HEK293 (cell line): ENCODE measurements around the gene CAPN8.

ENCODE experiments used
- BCL11A ChIP-seq: fragments of 450-650 bp; formaldehyde crosslinking; IDR thresholded peaks from 2 replicates; pipeline ENCODE4 v1.5.1; 2016; ENCODE audit warnings: low read depth, missing biosample characterization, missing genetic modification characterization
- ELK4 ChIP-seq: IDR thresholded peaks from 2 replicates; pipeline ENCODE4 v1.6.1; 2011; ENCODE audit warnings: mild to moderate bottlenecking, low read depth, low read length, borderline replicate concordance
- GLIS1 ChIP-seq: fragments of 450-650 bp; formaldehyde crosslinking; IDR thresholded peaks from 2 replicates; pipeline ENCODE4 v1.5.1; 2016; ENCODE audit warnings: missing biosample characterization, missing genetic modification characterization
- KLF1 ChIP-seq: fragments of 450-650 bp; formaldehyde crosslinking; IDR thresholded peaks from 2 replicates; pipeline ENCODE4 v1.5.1; 2016; ENCODE audit warnings: missing biosample characterization, missing genetic modification characterization
- KLF17 ChIP-seq: fragments of 450-650 bp; formaldehyde crosslinking; IDR thresholded peaks from 2 replicates; pipeline ENCODE4 v1.5.1; 2016; ENCODE audit warnings: missing biosample characterization, missing genetic modification characterization
- OSR2 ChIP-seq: fragments of 450-650 bp; formaldehyde crosslinking; IDR thresholded peaks from 2 replicates; pipeline ENCODE4 v1.5.1; 2016; ENCODE audit warnings: missing biosample characterization, missing genetic modification characterization
- PBX3 ChIP-seq: sonication (generic); formaldehyde crosslinking; IDR thresholded peaks from 2 replicates; pipeline ENCODE4 v1.8.1; 2022; ENCODE audit warnings: mild to moderate bottlenecking, moderate library complexity, missing genetic modification reagents
- PRDM1 ChIP-seq: fragments of 450-650 bp; formaldehyde crosslinking; IDR thresholded peaks from 2 replicates; pipeline ENCODE4; 2016; ENCODE audit warnings: missing biosample characterization, missing genetic modification characterization
- PRDM10 ChIP-seq: fragments of 450-650 bp; formaldehyde crosslinking; IDR thresholded peaks from 2 replicates; pipeline ENCODE4 v1.5.1; 2016; ENCODE audit warnings: missing biosample characterization, missing genetic modification characterization
- TCF7L2 ChIP-seq: IDR thresholded peaks from 2 replicates; pipeline ENCODE4 v1.6.1; 2011; ENCODE audit warnings: low read depth, mild to moderate bottlenecking, inconsistent platforms, low read length, moderate library complexity, borderline replicate concordance
- TRIM28 ChIP-seq: IDR thresholded peaks from 2 replicates; pipeline ENCODE4 v1.6.1; 2011; ENCODE audit warnings: low read length, control low read depth, borderline replicate concordance
- TSHZ1 ChIP-seq: fragments of 450-650 bp; formaldehyde crosslinking; IDR thresholded peaks from 2 replicates; pipeline ENCODE4 v1.5.1; 2016; ENCODE audit warnings: missing biosample characterization, missing genetic modification characterization, borderline replicate concordance
- ZBTB20 ChIP-seq: fragments of 450-650 bp; formaldehyde crosslinking; IDR thresholded peaks from 2 replicates; pipeline ENCODE4 v1.5.1; 2016; ENCODE audit warnings: missing biosample characterization, missing genetic modification characterization
- ZBTB21 ChIP-seq: fragments of 450-650 bp; formaldehyde crosslinking; IDR thresholded peaks from 2 replicates; pipeline ENCODE4 v1.5.1; 2017; ENCODE audit warnings: missing biosample characterization, missing genetic modification characterization
- ZEB2 ChIP-seq: fragments of 450-650 bp; formaldehyde crosslinking; IDR thresholded peaks from 2 replicates; pipeline ENCODE4 v1.5.1; 2016; ENCODE audit warnings: missing biosample characterization, missing genetic modification characterization
- ZFP69B ChIP-seq: fragments of 450-650 bp; formaldehyde crosslinking; IDR thresholded peaks from 2 replicates; pipeline ENCODE4 v1.5.1; 2016; ENCODE audit warnings: missing biosample characterization, missing genetic modification characterization
- ZNF146 ChIP-seq: fragments of 450-650 bp; formaldehyde crosslinking; IDR thresholded peaks from 2 replicates; pipeline ENCODE4 v1.5.1; 2016; ENCODE audit warnings: missing biosample characterization, missing genetic modification characterization
- ZNF18 ChIP-seq: fragments of 450-650 bp; formaldehyde crosslinking; IDR thresholded peaks from 2 replicates; pipeline ENCODE4 v1.5.1; 2016; ENCODE audit warnings: missing biosample characterization, missing genetic modification characterization
- ZNF221 ChIP-seq: fragments of 450-650 bp; formaldehyde crosslinking; IDR thresholded peaks from 2 replicates; pipeline ENCODE4 v1.5.1; 2017; ENCODE audit warnings: missing biosample characterization, missing genetic modification characterization, borderline replicate concordance
- ZNF239 ChIP-seq: fragments of 450-650 bp; formaldehyde crosslinking; IDR thresholded peaks from 2 replicates; pipeline ENCODE4 v1.5.1; 2016; ENCODE audit warnings: missing biosample characterization, missing genetic modification characterization
- ZNF324 ChIP-seq: fragments of 450-650 bp; formaldehyde crosslinking; IDR thresholded peaks from 2 replicates; pipeline ENCODE4 v1.5.1; 2016; ENCODE audit warnings: missing biosample characterization, missing genetic modification characterization
- ZNF558 ChIP-seq: fragments of 450-650 bp; formaldehyde crosslinking; IDR thresholded peaks from 2 replicates; pipeline ENCODE4 v1.5.1; 2016; ENCODE audit warnings: missing biosample characterization, missing genetic modification characterization
- ZNF600 ChIP-seq: fragments of 450-650 bp; formaldehyde crosslinking; IDR thresholded peaks from 2 replicates; pipeline ENCODE4 v1.5.1; 2016; ENCODE audit warnings: missing biosample characterization, missing genetic modification characterization
- ZNF692 ChIP-seq: fragments of 450-650 bp; formaldehyde crosslinking; IDR thresholded peaks from 2 replicates; pipeline ENCODE4 v1.5.1; 2016; ENCODE audit warnings: missing biosample characterization, missing genetic modification characterization
- ZNF843 ChIP-seq: fragments of 450-650 bp; formaldehyde crosslinking; IDR thresholded peaks from 2 replicates; pipeline ENCODE4 v1.5.1; 2016; ENCODE audit warnings: missing biosample characterization, missing genetic modification characterization

Gene CAPN8

DNA sequence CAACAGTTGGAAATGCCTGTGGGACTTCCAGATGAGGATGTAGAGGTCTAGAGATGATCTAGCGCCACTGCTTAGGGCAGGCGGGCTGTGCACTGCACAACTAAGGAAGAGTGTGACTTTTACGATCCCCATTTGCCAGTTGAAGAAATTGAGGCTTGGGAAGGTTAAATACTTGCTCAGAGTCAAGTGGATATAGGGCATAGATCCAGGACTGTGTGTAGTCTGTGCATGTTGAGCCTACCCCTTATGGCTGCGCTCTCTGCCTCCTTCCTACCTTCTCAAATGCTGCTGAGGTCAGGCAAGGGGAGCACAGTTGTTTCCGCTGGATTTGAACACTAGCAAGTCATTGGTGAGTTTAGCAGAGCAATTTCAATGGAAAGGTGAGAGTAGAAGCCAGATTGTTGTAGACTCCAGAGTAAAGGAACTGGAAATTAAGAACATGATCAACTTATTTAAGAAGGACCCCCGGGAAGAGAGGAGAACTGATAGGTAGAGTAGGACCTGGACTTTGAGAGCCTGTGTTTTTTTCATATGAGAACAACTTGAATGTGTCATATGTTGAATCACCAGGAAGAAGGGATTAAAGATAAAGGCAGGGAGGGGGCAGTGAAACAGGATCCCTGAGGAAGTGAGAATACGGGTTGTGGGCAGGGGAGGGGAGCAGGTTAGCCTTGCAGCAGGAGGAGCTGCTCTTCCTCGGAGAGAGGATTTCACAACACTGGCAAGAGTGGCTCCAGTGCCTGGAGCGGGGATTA lies 49.5 kb upstream of the CAPN8 start (continued):
- TF ChIP-seq ZNF18 (tag by site-specific recombination) (peak; percentile 99), ZBTB20 (peak; percentile 82), KLF1 (tag by site-specific recombination) (peak; percentile 59), BCL11A (tag by site-specific recombination) (peak; percentile 83; the same call in 1 of the 2 replicates), ZNF239 (tag by site-specific recombination) (0 out of 2 replicates have a peak, but pooled peaks have one; percentile 21), KLF17 (tag by site-specific recombination) (peak; percentile 92), ZNF843 (tag by site-specific recombination) (peak; percentile 83), ZNF692 (tag by site-specific recombination) (peak; percentile 98), ZNF324 (tag by site-specific recombination) (peak; percentile 94; the same call in 1 of the 2 replicates), PBX3 (CRISPR knock-in tag) (no peak), OSR2 (tag by site-specific recombination) (peak; percentile 82), TRIM28 (no peak; the same call in 1 of the 2 replicates), ZBTB21 (peak; percentile 62; the same call in 1 of the 2 replicates), ZNF221 (no peak), ZNF558 (peak; percentile 75), ZNF600 (peak; percentile 85; the same call in 1 of the 2 replicates), ZEB2 (tag by site-specific recombination) (peak; percentile 91), TCF7L2 (no peak), GLIS1 (tag by site-specific recombination) (peak; percentile 79), TSHZ1 (tag by site-specific recombination) (peak; percentile 69; the same call in 1 of the 2 replicates), PRDM10 (tag by site-specific recombination) (peak; percentile 92), ZFP69B (tag by site-specific recombination) (peak; percentile 97), ZNF146 (tag by site-specific recombination) (0 out of 2 replicates have a peak, but pooled peaks have one; percentile 12), ELK4 (no peak), PRDM1 (peak; percentile 78)
